Activated naive CD4-positive, alpha-beta T cell treated with anti-CD3 and anti-CD28 coated beads, Interleukin-2, amount 50 U/mL, for 24 hours (primary cell): Measurements from ENCODE around the gene MMP7.
"Not testable (repeated sequence)": the region's sequence is repeated elsewhere in the genome, so short reads cannot be mapped to it uniquely, and the experiment has no call there.

Experiments used
- H3K27ac Mint-ChIP-seq: one replicate; pipeline ENCODE4 v1.8.0; 2021; ENCODE audit warnings: mild to moderate bottlenecking, mixed read lengths
- H3K27me3 Mint-ChIP-seq: one replicate; pipeline ENCODE4 v1.8.0; 2021; ENCODE audit warnings: mixed read lengths
- H3K36me3 Mint-ChIP-seq: one replicate; pipeline ENCODE4 v1.8.0; 2021; ENCODE audit warnings: mixed read lengths
- H3K4me1 Mint-ChIP-seq: one replicate; pipeline ENCODE4 v1.8.0; 2021; ENCODE audit warnings: mixed read lengths
- H3K4me3 Mint-ChIP-seq: one replicate; pipeline ENCODE4 v1.8.0; 2021; ENCODE audit warnings: mild to moderate bottlenecking, mixed read lengths
- H3K9me3 Mint-ChIP-seq: one replicate; pipeline ENCODE4 v1.8.0; 2021; ENCODE audit warnings: mixed read lengths

MMP7 gene

DNA sequence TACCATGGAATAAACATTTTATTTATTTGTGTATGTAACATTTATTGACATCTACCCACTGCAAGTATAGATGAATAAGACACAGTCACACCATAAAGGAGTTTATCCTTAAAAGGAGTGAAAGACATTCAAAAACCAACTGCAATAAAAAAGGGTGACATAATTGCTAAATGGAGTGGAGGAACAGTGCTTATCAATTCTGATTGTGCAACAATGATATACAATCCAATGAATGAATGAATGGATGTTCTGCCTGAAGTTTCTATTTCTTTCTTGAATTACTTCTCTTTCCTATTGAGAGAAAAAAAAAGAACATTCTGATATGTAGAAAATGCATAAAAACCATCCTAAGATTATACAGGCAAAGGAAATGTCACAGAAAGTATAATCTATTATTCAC, 10.0 kb downstream of the MMP7 start:
- Mint-ChIP-seq H3K4me1 (no peaks in the 10 kb centered on the region), H3K9me3 (no peaks in the 10 kb centered on the region), H3K27me3 (peaks cover 4% of the 10 kb centered on the region), H3K27ac (no peak overlapping the region), H3K4me3 (no peak overlapping the region), H3K36me3 (no peaks in the 10 kb centered on the region)

DNA sequence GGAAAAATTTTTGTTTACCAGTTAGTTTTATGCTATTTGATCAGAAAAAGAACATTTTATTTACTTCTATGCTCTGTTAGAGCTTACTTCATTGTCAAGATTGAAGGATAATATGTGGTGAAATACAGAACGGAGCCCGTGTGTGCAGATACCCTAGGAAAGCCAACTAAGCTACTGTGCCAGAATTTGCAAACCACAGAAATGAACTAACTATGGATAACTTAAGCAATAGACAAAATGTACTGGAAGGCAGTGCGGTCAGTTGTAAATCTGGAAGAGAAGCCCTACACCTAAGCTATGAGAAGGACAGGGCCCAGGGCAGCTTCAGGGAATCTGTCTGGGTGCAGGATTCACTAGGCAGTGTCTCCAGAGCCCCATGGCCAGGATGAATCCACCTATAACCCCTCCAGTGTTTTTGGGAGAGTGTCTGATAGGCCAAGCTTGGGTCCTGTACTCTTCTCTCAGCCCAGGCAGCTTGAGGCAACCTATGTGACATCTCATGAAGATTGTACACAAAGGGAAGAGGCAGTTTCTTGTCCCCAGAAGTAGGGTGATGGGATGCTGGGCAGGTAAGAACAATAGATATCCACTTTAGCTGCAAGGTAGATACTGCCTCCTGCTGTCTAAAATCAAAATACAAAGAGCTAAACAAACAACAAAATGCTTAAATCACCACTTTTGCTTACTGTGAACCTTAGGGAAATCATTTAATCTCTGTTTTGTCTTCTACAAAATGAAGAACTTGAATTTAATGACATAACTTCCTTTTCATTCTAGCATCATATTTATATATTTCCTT, 12.1 kb downstream of the MMP7 start:
- peaks cover 4% of the 10 kb centered on the region for H3K27me3 Mint-ChIP-seq
- no peaks in the 10 kb centered on the region for H3K4me1 Mint-ChIP-seq
- H3K9me3 Mint-ChIP-seq = no peaks in the 10 kb centered on the region
- no peaks in the 10 kb centered on the region for H3K36me3 Mint-ChIP-seq
- H3K4me3 Mint-ChIP-seq = no peak overlapping the region
- no peak overlapping the region for H3K27ac Mint-ChIP-seq

GRCh38 chr11:102517670-102518069, 12.9 kb downstream of the MMP7 start:
- Mint-ChIP-seq H3K9me3 (no peaks in the 10 kb centered on the region), H3K27ac (no peak overlapping the region), H3K27me3 (peaks cover 4% of the 10 kb centered on the region), H3K4me1 (no peaks in the 10 kb centered on the region), H3K4me3 (no peak overlapping the region), H3K36me3 (no peaks in the 10 kb centered on the region)

DNA sequence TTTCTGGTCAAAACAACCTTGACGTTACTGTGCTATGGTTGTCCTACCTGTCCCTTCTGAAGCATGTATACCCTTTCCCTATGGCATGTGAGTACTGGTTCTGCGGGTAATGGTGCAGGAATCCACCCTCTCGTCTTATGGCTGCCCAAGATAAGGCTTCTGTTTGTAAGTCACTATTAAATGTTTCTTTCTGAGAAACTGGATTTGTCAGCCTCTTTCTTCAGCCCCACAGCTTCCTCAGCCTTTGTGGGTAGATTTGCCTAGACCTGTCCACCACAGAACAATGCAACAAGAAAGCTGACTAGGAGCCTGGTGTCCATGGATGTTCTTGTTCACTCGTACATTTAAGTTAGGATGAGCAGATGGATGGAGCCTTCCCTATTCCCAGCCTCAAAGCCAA, 14.4 kb downstream of the MMP7 start:
- no peak overlapping the region for H3K4me3 Mint-ChIP-seq
- no peaks in the 10 kb centered on the region for H3K4me1 Mint-ChIP-seq
- no peaks in the 10 kb centered on the region for H3K27me3 Mint-ChIP-seq
- no peaks in the 10 kb centered on the region for H3K36me3 Mint-ChIP-seq
- H3K9me3 Mint-ChIP-seq = no peaks in the 10 kb centered on the region
- no peak overlapping the region for H3K27ac Mint-ChIP-seq

DNA sequence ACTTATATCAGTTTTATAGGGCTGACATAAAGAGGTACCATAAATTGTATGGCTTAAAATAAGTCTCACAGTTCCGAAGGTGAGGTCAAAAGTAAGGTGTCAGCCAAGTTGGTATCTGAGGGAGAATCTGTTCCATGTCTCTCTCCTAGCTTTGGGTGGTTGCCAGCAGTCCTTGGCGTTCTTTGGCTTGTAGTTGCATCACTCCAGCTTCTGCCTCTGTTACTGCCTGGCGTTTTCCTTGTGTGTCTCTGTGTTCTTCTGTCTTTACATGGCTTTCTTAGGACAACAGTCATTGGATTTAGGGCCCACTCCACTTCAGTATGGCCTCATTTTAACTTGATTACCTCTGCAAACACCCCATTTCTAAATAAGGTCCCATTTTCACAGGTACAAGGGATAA, 16.7 kb downstream of the MMP7 start:
- no peaks in the 10 kb centered on the region for H3K9me3 Mint-ChIP-seq
- no peaks in the 10 kb centered on the region for H3K36me3 Mint-ChIP-seq
- no peak overlapping the region for H3K27ac Mint-ChIP-seq
- no peaks in the 10 kb centered on the region for H3K27me3 Mint-ChIP-seq
- H3K4me1 Mint-ChIP-seq = no peaks in the 10 kb centered on the region
- no peak overlapping the region for H3K4me3 Mint-ChIP-seq

DNA sequence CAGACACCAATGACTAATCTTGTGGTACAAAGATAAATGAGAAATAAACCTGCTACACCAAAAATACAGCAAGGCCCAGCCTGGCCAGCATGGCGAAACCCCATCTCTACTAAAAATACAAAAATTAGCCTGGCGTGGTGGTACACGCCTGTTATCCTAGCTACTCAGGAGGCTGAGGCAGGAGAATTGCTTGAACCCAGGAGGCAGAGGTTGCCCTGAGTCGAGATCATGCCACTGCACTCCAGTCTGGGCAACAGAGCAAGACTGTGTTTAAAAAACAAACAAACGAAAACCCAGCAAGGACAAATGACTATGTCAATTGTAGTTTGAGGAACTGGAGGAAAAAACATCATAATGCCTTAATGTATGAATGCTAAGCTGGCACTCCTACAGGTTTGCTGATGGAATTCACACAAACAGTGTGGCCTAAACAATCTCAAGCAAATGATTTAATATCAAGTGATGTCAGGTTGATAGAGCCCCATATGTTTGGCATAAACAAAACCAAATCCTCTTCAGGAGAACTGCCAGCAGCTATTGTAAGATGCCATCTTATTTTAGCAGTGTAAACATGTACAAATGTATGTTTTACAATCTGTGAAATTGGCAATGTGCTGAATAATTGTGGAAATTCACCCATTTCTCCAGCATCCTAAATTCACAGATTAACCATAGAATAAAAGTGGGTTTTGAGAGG, 20.0 kb downstream of the MMP7 start:
- no peak overlapping the region for H3K4me3 Mint-ChIP-seq
- H3K36me3 Mint-ChIP-seq = no peaks in the 10 kb centered on the region
- no peaks in the 10 kb centered on the region for H3K4me1 Mint-ChIP-seq
- H3K9me3 Mint-ChIP-seq = no peaks in the 10 kb centered on the region
- H3K27ac Mint-ChIP-seq = no peak overlapping the region
- H3K27me3 Mint-ChIP-seq = no peaks in the 10 kb centered on the region

GRCh38 chr11:102502831-102503230, 27.7 kb downstream of the MMP7 start:
- not testable (repeated sequence) for H3K36me3 Mint-ChIP-seq, H3K27ac Mint-ChIP-seq, H3K4me1 Mint-ChIP-seq, H3K9me3 Mint-ChIP-seq, H3K4me3 Mint-ChIP-seq, H3K27me3 Mint-ChIP-seq

- H3K27ac Mint-ChIP-seq = no peak overlapping the region
- no peaks in the 10 kb centered on the region for H3K27me3 Mint-ChIP-seq
- H3K9me3 Mint-ChIP-seq = no peaks in the 10 kb centered on the region
- H3K4me3 Mint-ChIP-seq = no peak overlapping the region
- no peaks in the 10 kb centered on the region for H3K4me1 Mint-ChIP-seq
- H3K36me3 Mint-ChIP-seq = no peaks in the 10 kb centered on the region
Observed at GRCh38 chr11:102500829-102501228, 29.7 kb downstream of the MMP7 start.

DNA sequence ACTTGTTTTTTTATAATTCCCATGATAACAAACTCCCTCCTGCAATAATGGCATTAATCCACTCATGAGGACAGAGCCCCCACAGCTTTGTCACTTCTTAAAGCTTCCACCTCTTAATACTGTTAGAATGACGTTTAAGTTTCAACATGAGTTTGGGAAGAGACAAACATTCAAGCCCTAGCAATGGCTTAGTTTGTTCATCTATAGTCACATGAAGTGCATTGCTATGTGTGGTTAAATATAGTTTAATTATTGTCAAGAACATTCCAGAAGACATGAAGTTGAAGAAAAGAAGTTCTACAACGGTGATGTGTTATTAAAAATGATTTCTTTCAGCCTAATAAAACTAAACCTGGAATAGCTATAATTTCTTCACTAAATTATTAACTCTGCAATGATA, 30.6 kb downstream of the MMP7 start:
- H3K4me3 Mint-ChIP-seq = no peak overlapping the region
- no peaks in the 10 kb centered on the region for H3K9me3 Mint-ChIP-seq
- peaks cover 7% of the 10 kb centered on the region for H3K4me1 Mint-ChIP-seq
- no peaks in the 10 kb centered on the region for H3K27me3 Mint-ChIP-seq
- H3K36me3 Mint-ChIP-seq = no peaks in the 10 kb centered on the region
- H3K27ac Mint-ChIP-seq = no peak overlapping the region

DNA sequence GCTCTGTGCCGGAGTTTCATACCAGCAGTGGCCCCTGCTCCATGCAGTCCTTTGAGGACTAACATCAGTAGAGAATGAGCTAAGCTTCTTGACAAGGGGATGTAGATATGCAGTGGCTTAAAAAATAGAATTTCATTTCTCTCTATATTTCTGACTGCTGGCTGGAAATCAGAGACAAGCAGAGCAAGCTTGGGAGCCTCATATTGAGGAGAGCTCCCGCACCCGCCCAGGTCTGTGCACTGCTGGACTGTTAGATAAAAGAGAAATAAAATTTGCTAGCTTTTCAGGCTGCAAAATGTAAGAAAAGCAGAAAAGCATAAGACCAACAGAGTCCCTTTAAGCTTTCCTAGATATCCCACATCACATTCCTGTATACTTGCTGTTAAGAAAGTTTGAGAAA, 31.4 kb downstream of the MMP7 start:
- Mint-ChIP-seq H3K27ac (no peak overlapping the region), H3K4me3 (no peak overlapping the region), H3K27me3 (no peaks in the 10 kb centered on the region), H3K36me3 (no peaks in the 10 kb centered on the region), H3K4me1 (peaks cover 7% of the 10 kb centered on the region), H3K9me3 (no peaks in the 10 kb centered on the region)

- Mint-ChIP-seq H3K27ac (no peak overlapping the region), H3K4me3 (no peak overlapping the region), H3K4me1 (peaks cover 14% of the 10 kb centered on the region), H3K36me3 (no peaks in the 10 kb centered on the region), H3K9me3 (no peaks in the 10 kb centered on the region), H3K27me3 (no peaks in the 10 kb centered on the region)
Observed at GRCh38 chr11:102497061-102497460, 33.5 kb downstream of the MMP7 start.

DNA sequence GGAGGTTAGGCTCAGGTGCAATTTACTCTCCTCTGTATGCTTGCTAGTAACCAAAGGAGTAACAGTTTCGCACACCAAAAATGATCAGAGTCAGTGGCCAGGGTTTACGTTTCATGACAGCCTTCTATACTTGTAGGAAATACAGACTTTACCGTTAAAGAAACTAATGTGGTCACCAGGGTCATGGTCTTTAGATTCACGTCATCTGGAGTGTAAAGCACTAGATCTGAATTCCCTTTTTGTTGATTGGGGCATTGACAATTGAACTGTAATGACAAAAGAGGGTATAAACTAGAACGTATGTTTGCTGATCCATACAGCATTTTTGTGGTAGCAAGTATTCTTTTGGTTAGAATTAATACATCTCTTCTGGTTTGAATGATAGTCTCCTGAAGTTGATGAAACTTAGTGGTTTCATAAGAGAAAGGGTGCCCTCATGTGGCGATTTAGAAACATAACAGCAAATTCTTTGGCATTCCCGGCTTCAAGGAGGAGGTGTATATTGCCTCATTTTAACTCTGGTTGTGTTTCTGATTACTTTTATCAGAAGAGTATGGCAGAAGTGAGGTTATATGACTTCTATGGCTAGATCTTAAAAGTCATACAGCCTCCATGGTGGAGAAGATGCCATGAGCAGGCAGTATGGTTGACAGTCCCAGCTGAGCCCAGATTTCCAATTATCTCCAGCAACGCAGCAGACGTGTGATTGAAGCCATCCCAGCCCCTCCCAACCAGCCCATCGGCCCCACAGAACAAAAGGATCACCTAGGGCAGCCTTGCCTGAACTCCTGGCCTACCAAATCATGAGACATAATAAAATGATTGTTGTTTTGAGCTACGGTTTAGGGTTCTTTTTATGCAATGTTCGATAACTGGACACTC, 35.1 kb downstream of the MMP7 start:
- peaks cover 19% of the 10 kb centered on the region for H3K4me1 Mint-ChIP-seq
- no peaks in the 10 kb centered on the region for H3K27me3 Mint-ChIP-seq
- peak overlapping the region; percentile 17 for H3K27ac Mint-ChIP-seq
- no peaks in the 10 kb centered on the region for H3K9me3 Mint-ChIP-seq
- no peaks in the 10 kb centered on the region for H3K36me3 Mint-ChIP-seq
- no peak overlapping the region for H3K4me3 Mint-ChIP-seq

- Mint-ChIP-seq H3K27me3 (no peaks in the 10 kb centered on the region), H3K9me3 (no peaks in the 10 kb centered on the region), H3K4me1 (peaks cover 27% of the 10 kb centered on the region), H3K4me3 (no peak overlapping the region), H3K27ac (no peak overlapping the region), H3K36me3 (no peaks in the 10 kb centered on the region)
Observed at GRCh38 chr11:102494216-102494615, 36.3 kb downstream of the MMP7 start.

DNA sequence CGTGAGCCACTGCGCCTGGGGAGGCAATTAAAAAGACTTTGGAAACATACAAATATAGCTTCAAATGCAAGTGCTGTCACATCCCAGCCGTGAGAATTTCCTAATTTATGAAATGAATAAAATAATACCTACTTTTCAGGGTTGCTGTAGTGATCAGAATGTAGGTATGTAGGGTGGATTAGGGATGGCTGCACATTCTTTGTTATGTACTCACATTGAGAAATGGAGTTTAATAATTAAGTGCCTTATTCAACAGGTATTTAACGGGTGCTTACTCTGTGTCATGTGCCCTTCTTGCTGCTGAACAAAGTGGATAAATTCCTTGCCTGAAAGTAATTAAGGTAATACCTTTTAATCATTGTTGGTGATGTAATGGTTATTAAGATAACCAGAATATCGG, 37.0 kb downstream of the MMP7 start:
- H3K4me1 Mint-ChIP-seq = peaks cover 30% of the 10 kb centered on the region

GRCh38 chr11:102491969-102492368, 38.6 kb downstream of the MMP7 start:
- Mint-ChIP-seq H3K4me1 (peaks cover 38% of the 10 kb centered on the region), H3K36me3 (no peaks in the 10 kb centered on the region), H3K27me3 (no peaks in the 10 kb centered on the region), H3K4me3 (no peak overlapping the region), H3K27ac (no peak overlapping the region), H3K9me3 (no peaks in the 10 kb centered on the region)

More for the DNA sequence above, 37.0 kb downstream of the MMP7 start:
- Mint-ChIP-seq H3K9me3 (no peaks in the 10 kb centered on the region), H3K27ac (no peak overlapping the region), H3K36me3 (no peaks in the 10 kb centered on the region), H3K27me3 (no peaks in the 10 kb centered on the region), H3K4me3 (no peak overlapping the region)
